SH-SY5Y (cell line): Measurements from ENCODE around the gene WDR70.

Experiments used
- GATA2 ChIP-seq: IDR thresholded peaks from 2 replicates; pipeline ENCODE4 v1.6.1; 2011; ENCODE audit warnings: mild to moderate bottlenecking, low read depth, low read length
- GATA3 ChIP-seq: IDR thresholded peaks from 2 replicates; pipeline ENCODE4 v1.6.1; 2011; ENCODE audit warnings: low read depth, mild to moderate bottlenecking, low read length, moderate library complexity

DNA sequence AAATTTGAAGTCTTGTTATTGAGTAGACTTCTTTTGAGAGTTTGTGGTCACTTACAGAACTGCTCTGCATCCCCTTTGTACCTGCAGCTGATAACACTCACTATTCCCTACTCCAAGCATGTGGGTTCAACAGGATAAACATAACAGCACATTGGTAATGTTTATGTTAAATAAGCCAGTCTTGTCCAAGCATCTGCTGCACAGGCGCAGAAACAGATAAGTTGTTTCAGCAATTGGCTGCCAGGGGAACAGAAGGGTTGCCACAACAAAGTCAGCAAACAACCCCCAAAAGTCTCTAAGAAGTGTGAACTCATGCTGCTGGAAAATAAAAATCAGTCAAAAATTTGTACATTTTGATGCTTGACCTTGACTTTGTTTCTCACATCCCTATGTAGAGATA, 286.2 kb downstream of the WDR70 start:
- TF ChIP-seq GATA2, result no peak
- no peak for TF ChIP-seq GATA3
